ENCODE measurements around the gene PDPR.
"Not testable (repeated sequence)": the region's sequence is repeated elsewhere in the genome, so short reads cannot be mapped to it uniquely, and the experiment has no call there.

Gene PDPR

DNA sequence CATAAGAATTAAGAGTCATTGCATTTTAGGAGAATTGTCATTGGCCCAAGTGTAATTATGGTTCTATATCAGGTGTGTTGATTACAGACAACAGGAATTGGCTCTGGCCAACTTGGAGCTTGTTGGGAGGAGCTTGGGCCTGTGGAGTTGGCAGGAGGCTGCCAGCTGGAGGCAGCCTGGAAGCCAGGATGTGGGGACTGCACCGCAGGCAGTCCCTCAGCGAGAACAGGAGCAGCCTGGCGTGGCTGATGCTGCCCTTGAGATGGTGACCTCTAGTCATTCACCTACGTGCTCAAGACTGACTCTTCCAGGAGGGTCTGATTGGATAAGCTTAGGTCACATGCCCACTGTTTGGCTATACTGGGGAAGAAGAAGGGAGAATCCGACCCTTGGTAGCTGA lies 13.6 kb downstream of the PDPR start:
- H3K9me3 ChIP-seq (ENCODE audit: control extremely low read depth in 1 of 5, control insufficient read depth in 4 of 5, insufficient read depth in 2 of 5, low read depth in 1 of 5, low read length in 4 of 5); H3K27me3 ChIP-seq (replicated peaks in 2 of 5; ENCODE audit: control insufficient read depth in 4 of 5, insufficient read depth in 5 of 5, low read length in 4 of 5); DNase-seq; CTCF ChIA-PET; H3K4me1 ChIP-seq (ENCODE audit: control extremely low read depth in 1 of 4, control insufficient read depth in 4 of 4, insufficient read depth in 4 of 4, low read length in 3 of 4); H3K27ac ChIP-seq (ENCODE audit: insufficient read depth in 1 of 2, low read depth in 1 of 2, low read length in 2 of 2, poor library complexity in 1 of 2, severe bottlenecking in 2 of 2); H3K4me3 ChIP-seq (ENCODE audit: control insufficient read depth in 1 of 7, extremely low read depth in 1 of 7, insufficient read depth in 4 of 7, low read depth in 2 of 7, low read length in 6 of 7); POLR2A ChIA-PET: not testable (repeated sequence)
- 87% methylated on average over 3 of the region's 5 CpGs for WGBS (ENCODE audit: insufficient coverage)
- H3K36me3 ChIP-seq (ENCODE audit: control insufficient read depth in 4 of 4, insufficient read depth in 4 of 4, low read length in 3 of 4), result peaks cover 5 to 67% (median 22%) of the 10 kb centered on the region in 4 experiments

DNA sequence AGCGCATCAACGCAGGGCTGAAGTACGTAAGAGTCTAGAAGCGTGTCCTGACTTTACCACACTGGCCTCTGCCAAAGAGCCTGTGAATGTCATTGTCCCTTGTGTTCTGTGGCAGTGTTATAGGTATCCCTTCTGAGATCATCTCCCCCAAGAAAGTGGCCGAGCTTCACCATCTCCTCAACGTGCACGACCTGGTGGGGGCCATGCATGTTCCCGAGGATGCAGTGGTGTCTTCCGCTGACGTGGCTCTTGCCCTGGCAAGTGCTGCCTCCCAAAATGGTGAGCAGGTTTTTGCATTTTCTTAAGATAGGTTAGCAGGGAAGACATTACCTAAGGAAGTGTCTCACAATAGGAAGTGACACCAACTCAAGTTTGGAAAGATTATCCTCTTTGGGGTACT lies 14.7 kb downstream of the PDPR start:
- H3K4me3 ChIP-seq (ENCODE audit: control insufficient read depth in 1 of 7, extremely low read depth in 1 of 7, insufficient read depth in 4 of 7, low read depth in 2 of 7, low read length in 6 of 7); H3K27ac ChIP-seq (ENCODE audit: insufficient read depth in 1 of 2, low read depth in 1 of 2, low read length in 2 of 2, poor library complexity in 1 of 2, severe bottlenecking in 2 of 2); H3K9me3 ChIP-seq (ENCODE audit: control extremely low read depth in 1 of 5, control insufficient read depth in 4 of 5, insufficient read depth in 2 of 5, low read depth in 1 of 5, low read length in 4 of 5); H3K4me1 ChIP-seq (ENCODE audit: control extremely low read depth in 1 of 4, control insufficient read depth in 4 of 4, insufficient read depth in 4 of 4, low read length in 3 of 4); POLR2A ChIA-PET; DNase-seq; CTCF ChIA-PET; H3K27me3 ChIP-seq (replicated peaks in 2 of 5; ENCODE audit: control insufficient read depth in 4 of 5, insufficient read depth in 5 of 5, low read length in 4 of 5): not testable (repeated sequence)
- WGBS (ENCODE audit: insufficient coverage), result 93% methylated on average over 3 of the region's 10 CpGs
- peaks cover 7 to 66% (median 22%) of the 10 kb centered on the region in 4 experiments for H3K36me3 ChIP-seq (ENCODE audit: control insufficient read depth in 4 of 4, insufficient read depth in 4 of 4, low read length in 3 of 4)

DNA sequence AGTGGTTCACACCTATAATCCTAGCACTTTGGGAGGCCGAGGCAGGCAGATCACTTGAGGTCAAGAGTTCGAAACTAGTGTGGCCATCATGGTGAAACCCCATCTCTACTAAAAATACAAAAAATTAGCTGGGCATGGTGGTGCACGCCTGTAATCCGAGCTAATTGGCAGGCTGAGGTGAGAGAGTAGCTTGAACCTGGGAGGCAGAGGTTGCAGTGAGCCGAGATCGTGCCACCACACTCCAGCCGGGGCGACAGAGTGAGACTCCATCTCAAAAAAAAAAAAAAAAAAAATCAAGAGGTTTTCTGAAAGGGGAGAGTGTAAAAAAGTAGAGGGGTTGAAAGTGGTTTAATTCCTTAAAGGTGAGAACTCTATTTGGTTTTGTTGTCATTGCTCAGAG lies 21.7 kb downstream of the PDPR start:
- H3K4me3 ChIP-seq (ENCODE audit: control insufficient read depth in 1 of 7, extremely low read depth in 1 of 7, insufficient read depth in 4 of 7, low read depth in 2 of 7, low read length in 6 of 7); H3K4me1 ChIP-seq (ENCODE audit: control extremely low read depth in 1 of 4, control insufficient read depth in 4 of 4, insufficient read depth in 4 of 4, low read length in 3 of 4); H3K9me3 ChIP-seq (ENCODE audit: control extremely low read depth in 1 of 5, control insufficient read depth in 4 of 5, insufficient read depth in 2 of 5, low read depth in 1 of 5, low read length in 4 of 5); POLR2A ChIA-PET; CTCF ChIA-PET; H3K27ac ChIP-seq (ENCODE audit: insufficient read depth in 1 of 2, low read depth in 1 of 2, low read length in 2 of 2, poor library complexity in 1 of 2, severe bottlenecking in 2 of 2); H3K27me3 ChIP-seq (replicated peaks in 2 of 5; ENCODE audit: control insufficient read depth in 4 of 5, insufficient read depth in 5 of 5, low read length in 4 of 5); DNase-seq: not testable (repeated sequence)
- 100% methylated on average over 3 of the region's 8 CpGs for WGBS (ENCODE audit: insufficient coverage)
- H3K36me3 ChIP-seq (ENCODE audit: control insufficient read depth in 4 of 4, insufficient read depth in 4 of 4, low read length in 3 of 4), result peaks cover 7 to 72% (median 18%) of the 10 kb centered on the region in 4 experiments

DNA sequence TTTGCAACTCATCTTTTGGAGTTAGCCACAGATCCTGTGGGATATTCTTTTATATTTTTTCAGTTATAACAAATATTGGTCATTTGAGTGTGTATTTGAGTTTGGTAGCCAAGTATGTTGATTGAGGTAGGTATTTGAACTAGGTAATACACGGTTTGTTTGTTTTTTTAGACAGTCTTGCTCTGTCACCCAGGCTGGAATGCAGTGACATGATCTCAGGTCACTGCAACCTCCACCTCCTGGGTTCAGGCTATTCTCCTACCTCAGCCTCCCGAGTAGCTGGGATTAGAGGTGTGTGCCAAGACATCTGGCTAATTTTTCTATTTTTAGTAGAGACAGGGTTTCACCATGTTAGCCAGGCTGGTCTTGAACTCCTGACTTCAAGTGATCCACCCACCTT lies 22.5 kb downstream of the PDPR start:
- POLR2A ChIA-PET; H3K9me3 ChIP-seq (ENCODE audit: control extremely low read depth in 1 of 5, control insufficient read depth in 4 of 5, insufficient read depth in 2 of 5, low read depth in 1 of 5, low read length in 4 of 5); H3K27ac ChIP-seq (ENCODE audit: insufficient read depth in 1 of 2, low read depth in 1 of 2, low read length in 2 of 2, poor library complexity in 1 of 2, severe bottlenecking in 2 of 2); DNase-seq; H3K4me3 ChIP-seq (ENCODE audit: control insufficient read depth in 1 of 7, extremely low read depth in 1 of 7, insufficient read depth in 4 of 7, low read depth in 2 of 7, low read length in 6 of 7); H3K4me1 ChIP-seq (ENCODE audit: control extremely low read depth in 1 of 4, control insufficient read depth in 4 of 4, insufficient read depth in 4 of 4, low read length in 3 of 4); CTCF ChIA-PET; H3K27me3 ChIP-seq (replicated peaks in 2 of 5; ENCODE audit: control insufficient read depth in 4 of 5, insufficient read depth in 5 of 5, low read length in 4 of 5): not testable (repeated sequence)
- peaks cover 7 to 76% (median 18%) of the 10 kb centered on the region in 4 experiments for H3K36me3 ChIP-seq (ENCODE audit: control insufficient read depth in 4 of 4, insufficient read depth in 4 of 4, low read length in 3 of 4)
- 91% methylated on average over 2 of the region's 2 CpGs for WGBS (ENCODE audit: insufficient coverage)

DNA sequence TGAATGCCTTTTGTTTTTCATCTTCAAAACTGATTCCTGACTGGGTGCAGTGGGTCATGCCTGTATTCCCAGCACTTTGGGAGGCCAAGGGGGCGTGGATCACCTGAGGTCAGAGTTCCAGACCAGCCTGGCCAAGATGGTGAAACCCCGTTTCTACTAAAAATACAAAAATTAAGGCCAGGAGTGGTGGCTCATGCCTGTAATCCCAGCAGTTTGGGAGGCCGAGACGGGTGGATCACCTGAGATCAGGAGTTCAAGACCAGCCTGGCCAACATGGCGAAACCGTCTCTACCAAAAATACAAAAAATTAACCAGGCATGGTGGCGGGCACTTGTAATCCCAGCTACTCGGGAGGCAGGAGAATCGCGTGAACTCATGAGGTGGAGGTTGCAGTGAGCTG lies 28.6 kb downstream of the PDPR start:
- POLR2A ChIA-PET; H3K27ac ChIP-seq (ENCODE audit: insufficient read depth in 1 of 2, low read depth in 1 of 2, low read length in 2 of 2, poor library complexity in 1 of 2, severe bottlenecking in 2 of 2); DNase-seq; H3K27me3 ChIP-seq (replicated peaks in 2 of 5; ENCODE audit: control insufficient read depth in 4 of 5, insufficient read depth in 5 of 5, low read length in 4 of 5); CTCF ChIA-PET; H3K9me3 ChIP-seq (ENCODE audit: control extremely low read depth in 1 of 5, control insufficient read depth in 4 of 5, insufficient read depth in 2 of 5, low read depth in 1 of 5, low read length in 4 of 5); H3K4me3 ChIP-seq (ENCODE audit: control insufficient read depth in 1 of 7, extremely low read depth in 1 of 7, insufficient read depth in 4 of 7, low read depth in 2 of 7, low read length in 6 of 7); H3K4me1 ChIP-seq (ENCODE audit: control extremely low read depth in 1 of 4, control insufficient read depth in 4 of 4, insufficient read depth in 4 of 4, low read length in 3 of 4): not testable (repeated sequence)
- WGBS (ENCODE audit: insufficient coverage), result 96% methylated on average over 5 of the region's 10 CpGs
- peaks cover 0 to 63% (median 12%) of the 10 kb centered on the region in 4 experiments for H3K36me3 ChIP-seq (ENCODE audit: control insufficient read depth in 4 of 4, insufficient read depth in 4 of 4, low read length in 3 of 4)

DNA sequence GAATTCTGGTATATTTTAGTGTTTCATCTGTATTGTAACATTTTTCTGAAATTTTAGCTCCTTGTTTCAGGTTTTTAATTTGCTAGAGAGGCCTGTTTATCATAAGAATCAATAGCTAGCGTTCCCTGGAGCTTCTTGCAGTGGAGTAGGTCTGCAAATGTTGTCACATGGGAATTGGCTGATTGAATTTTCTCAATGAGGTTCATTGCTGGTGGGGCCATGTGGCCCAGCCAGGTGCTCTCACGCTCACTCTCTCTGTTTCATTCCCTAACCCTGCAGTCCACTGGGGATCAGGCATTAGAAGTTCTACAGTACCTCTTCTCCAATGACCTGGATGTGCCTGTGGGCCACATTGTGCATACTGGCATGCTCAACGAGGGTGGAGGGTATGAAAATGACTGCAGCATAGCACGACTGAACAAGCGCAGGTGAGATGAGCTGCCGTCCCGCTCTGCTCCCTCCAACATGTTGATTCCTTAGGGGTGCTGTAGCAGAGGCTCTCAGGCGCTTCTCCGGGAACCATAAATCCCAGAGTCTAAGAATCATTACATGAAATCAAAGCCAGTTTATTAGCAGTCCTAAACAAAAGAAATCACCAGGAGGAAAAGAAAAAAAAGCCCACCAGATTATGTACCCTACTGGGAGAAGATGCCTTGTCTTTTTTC lies 29.2 kb downstream of the PDPR start:
- H3K27ac ChIP-seq (ENCODE audit: insufficient read depth in 1 of 2, low read depth in 1 of 2, low read length in 2 of 2, poor library complexity in 1 of 2, severe bottlenecking in 2 of 2); CTCF ChIA-PET; H3K4me3 ChIP-seq (ENCODE audit: control insufficient read depth in 1 of 7, extremely low read depth in 1 of 7, insufficient read depth in 4 of 7, low read depth in 2 of 7, low read length in 6 of 7); POLR2A ChIA-PET; H3K4me1 ChIP-seq (ENCODE audit: control extremely low read depth in 1 of 4, control insufficient read depth in 4 of 4, insufficient read depth in 4 of 4, low read length in 3 of 4); H3K9me3 ChIP-seq (ENCODE audit: control extremely low read depth in 1 of 5, control insufficient read depth in 4 of 5, insufficient read depth in 2 of 5, low read depth in 1 of 5, low read length in 4 of 5); DNase-seq; H3K27me3 ChIP-seq (replicated peaks in 2 of 5; ENCODE audit: control insufficient read depth in 4 of 5, insufficient read depth in 5 of 5, low read length in 4 of 5): not testable (repeated sequence)
- 100% methylated on average over 2 of the region's 9 CpGs for WGBS (ENCODE audit: insufficient coverage)
- peaks cover 0 to 66% (median 14%) of the 10 kb centered on the region in 4 experiments for H3K36me3 ChIP-seq (ENCODE audit: control insufficient read depth in 4 of 4, insufficient read depth in 4 of 4, low read length in 3 of 4)

DNA sequence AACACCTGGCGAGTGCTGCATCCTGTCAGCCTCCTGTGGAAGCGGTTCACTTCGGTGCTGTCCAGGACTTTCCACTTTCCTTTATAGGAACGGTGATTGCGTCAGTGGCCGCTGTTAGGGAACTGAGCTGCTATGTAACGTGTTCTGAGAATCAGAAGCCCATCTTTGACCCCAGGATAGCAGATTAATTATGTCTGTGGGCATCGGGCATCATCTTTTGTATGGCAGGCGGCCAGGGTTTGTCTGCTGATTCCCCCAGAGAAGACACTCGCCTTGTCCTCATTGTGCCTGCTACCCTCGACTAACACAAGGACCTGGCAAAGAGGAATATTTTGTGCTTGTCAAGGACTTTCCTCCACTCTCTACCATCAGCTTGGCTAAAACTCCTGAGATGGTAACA lies 33.7 kb downstream of the PDPR start:
- CTCF ChIA-PET, result interaction anchor here (1.0 kb wide), 1 partner anchor 119 kb away, joined by 3 read pairs; no protein-coding TSS in a partner anchor
- peaks cover 6 to 69% (median 34%) of the 10 kb centered on the region in 4 experiments for H3K36me3 ChIP-seq (ENCODE audit: control insufficient read depth in 4 of 4, insufficient read depth in 4 of 4, low read length in 3 of 4)
- DNase-seq; H3K27me3 ChIP-seq (replicated peaks in 2 of 5; ENCODE audit: control insufficient read depth in 4 of 5, insufficient read depth in 5 of 5, low read length in 4 of 5); POLR2A ChIA-PET; H3K4me3 ChIP-seq (ENCODE audit: control insufficient read depth in 1 of 7, extremely low read depth in 1 of 7, insufficient read depth in 4 of 7, low read depth in 2 of 7, low read length in 6 of 7); H3K27ac ChIP-seq (ENCODE audit: insufficient read depth in 1 of 2, low read depth in 1 of 2, low read length in 2 of 2, poor library complexity in 1 of 2, severe bottlenecking in 2 of 2); H3K4me1 ChIP-seq (ENCODE audit: control extremely low read depth in 1 of 4, control insufficient read depth in 4 of 4, insufficient read depth in 4 of 4, low read length in 3 of 4); H3K9me3 ChIP-seq (ENCODE audit: control extremely low read depth in 1 of 5, control insufficient read depth in 4 of 5, insufficient read depth in 2 of 5, low read depth in 1 of 5, low read length in 4 of 5): not testable (repeated sequence)
- 87% methylated on average over 7 of the region's 11 CpGs for WGBS (ENCODE audit: insufficient coverage)
